ENCODE measurements around the gene HMX1.

HMX1 gene

DNA sequence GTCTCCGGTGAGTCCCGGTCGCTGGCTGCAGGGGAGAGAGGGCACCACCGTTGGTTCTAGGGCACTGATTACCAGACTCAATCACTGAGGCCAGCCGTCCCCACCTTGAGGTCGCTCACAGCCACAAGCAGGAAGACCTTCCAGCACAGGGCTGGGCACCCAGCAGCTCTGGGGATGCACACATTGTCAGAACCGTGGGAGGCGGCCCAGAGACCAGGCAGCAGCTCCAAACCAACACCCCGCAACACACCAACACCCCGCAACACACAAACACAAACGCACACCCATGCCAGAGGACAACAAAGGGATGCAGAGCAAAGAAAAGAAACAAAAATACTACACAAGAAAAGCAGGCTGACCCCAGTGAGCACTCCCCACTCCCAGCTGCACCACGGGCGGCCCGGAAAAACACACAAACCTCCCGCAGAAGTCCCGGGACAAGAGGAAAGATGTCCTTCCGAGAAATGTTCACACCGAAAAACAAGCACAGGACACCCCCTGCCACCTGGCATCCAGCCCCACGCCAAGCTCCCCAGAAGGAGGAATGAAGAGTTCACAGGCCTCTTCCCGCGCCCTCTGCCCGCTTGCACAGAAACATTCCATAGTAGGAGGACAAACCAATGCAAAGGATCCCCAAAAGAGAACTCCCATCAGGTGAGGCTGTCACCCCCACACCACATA lies 3.2 kb downstream of the HMX1 start:
- no peak for DNase-seq (ENCODE audit: low spot score)

DNA sequence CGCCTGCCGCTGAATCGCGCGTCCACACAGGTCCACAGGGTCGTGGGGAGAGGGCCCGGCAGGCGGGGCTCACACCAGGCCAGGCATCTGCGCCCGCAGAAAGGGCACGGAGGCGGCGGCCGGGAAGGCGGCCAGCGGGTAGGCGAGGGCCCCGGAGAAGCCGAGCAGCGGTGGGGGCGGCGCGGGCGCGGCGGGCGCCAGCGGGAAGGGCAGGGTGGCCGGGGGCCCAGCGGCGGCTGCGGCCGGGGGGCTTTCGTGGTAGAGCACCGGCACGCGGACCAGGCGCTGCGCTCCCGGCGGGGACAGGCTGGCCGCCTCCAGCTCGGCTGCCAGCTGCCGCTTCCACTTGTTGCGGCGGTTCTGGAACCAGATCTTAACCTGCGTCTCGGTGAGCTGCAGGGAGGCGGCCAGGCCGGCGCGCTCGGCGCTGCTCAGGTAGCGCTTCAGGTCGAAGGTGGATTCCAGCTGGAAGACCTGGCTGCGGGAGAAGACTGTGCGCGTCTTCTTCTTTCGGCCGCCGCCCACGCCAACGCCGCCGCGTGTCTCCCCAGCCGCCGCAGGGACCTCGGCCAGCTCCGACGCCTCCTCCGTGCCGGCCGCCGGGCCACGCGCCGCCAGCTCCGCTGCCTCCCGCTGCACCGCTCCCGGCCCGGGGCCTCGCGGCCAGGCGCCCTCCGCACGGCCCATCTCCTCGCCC lies 3.9 kb downstream of the HMX1 start:
- DNase-seq (ENCODE audit: low spot score), result no peak

DNA sequence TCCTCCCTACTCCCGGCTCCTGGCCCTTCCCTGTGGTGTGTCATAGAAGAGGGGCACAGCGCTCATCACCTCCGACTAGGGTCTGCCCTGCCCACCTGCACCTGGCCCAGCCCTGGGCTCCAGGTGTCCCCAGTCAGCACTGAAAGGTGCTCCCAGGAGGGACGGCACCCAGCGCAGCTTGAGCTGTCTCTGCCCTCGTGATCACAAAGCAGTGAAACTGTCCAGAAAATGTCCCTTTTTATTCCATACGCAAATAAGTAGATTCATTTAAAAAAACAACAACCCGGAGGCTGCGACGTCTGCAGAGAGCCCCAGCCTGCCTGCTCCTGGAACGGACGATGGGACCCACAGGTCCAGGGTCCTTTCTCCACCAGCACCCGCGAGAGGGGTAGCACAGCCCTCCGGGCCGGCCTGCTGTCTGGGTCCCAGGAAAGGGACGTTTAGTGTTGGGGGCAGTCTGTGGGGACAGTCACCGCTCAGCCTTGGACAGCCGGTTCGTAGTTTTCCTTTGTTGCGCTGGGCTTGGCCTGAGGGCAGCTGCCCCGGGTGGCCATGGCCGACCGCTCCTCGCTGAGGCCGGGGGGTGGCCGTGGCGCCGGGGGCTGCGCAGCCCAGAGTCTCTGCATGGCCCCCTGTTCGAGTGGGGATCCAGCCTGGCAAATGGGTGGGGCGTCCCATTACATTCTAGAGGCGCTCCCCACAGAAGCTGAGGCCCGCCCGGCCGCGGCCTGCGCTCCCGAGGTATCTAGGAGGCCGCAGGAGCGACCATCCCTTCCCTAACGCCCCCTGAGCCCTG lies 4.6 kb downstream of the HMX1 start:
- DNase-seq (ENCODE audit: low spot score), result no peak

DNA sequence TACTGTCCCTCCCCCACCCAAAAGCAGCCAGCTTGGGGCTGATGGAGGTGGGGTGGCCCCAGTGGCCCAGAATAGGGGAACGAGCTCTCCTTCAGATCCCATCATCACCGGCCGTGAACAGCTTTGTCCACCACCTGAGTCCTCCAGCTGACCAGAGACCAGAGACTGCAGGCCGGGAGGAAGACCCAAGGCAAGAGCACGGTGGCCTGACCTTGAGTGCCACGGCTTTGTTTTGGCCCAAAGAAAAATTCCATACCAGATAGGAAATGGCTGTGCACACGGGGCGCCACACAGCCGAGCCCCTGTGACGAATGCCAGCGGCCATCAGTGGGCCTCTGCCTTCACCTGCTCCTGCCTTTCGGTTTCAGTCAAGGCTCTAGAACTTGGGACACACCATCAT lies 5.2 kb downstream of the HMX1 start:
- no peak for DNase-seq (ENCODE audit: low spot score)

DNA sequence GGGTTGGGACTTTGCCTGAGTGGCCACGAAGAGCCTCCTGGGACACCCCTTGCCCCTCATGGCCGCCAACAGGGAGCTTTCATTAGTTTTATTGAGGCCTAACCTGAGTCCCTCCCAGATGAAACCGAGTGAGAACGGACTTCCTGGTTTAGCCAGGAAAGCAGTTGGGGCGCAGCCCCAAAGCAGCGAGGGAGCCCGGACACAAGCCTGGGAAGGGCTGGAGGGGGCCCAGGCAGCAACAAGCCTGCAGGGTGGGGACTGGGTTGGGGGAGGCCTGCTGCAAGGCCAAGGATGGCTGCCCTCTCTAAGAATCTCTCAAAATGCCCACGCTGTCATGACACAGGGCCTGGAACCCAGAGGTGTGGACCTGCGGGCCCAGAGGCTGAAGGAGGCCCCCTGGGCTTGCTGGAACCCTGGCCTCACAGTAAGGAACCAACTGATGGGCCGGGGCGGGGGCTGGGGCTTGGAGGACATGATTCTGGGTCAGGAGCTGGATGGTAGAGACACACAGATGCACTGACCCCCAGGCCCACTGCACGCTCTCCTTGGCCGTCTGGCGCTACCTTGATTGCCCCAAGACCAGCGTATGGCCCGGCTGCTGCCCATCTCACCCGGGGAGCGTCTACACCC lies 5.8 kb downstream of the HMX1 start:
- no peak for DNase-seq (ENCODE audit: low spot score)

DNA sequence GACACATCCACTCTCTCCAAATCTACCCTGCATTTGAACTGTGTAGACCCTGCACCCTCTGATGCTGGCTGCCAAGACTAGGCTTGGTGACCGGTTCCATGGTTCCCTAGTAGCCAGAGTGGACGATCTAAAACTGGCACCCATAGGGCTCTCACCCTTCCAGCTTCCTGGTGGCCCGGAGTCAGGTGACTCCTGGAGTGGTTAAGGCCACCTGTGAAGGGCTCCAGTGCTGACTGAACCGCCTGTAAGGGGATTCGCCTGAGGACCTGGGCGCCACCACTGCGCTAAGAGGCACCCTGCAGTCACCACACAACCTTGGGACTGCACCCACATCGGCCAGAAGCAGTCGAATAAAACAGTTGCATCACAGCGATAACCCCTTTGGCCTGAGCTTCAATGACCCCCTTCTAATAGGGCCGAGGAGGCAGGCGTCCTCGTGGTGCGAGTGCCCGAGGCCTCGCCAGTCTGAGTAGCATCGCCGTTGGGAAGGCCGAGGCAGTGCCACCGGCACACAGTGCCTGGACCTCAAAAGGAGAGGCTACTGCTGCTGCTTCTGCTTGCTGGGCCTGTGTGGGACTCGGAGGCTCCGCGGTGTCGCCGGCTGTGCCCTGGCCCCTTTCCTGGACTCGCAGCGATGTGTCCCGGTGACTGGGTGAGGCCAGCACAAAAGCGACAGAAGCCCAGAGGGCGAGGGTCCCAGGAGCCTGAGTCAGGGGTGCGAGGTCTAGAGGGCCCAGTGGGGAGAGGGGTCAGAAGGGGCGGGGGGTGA lies 6.5 kb downstream of the HMX1 start:
- no peak for DNase-seq (ENCODE audit: low spot score)

DNA sequence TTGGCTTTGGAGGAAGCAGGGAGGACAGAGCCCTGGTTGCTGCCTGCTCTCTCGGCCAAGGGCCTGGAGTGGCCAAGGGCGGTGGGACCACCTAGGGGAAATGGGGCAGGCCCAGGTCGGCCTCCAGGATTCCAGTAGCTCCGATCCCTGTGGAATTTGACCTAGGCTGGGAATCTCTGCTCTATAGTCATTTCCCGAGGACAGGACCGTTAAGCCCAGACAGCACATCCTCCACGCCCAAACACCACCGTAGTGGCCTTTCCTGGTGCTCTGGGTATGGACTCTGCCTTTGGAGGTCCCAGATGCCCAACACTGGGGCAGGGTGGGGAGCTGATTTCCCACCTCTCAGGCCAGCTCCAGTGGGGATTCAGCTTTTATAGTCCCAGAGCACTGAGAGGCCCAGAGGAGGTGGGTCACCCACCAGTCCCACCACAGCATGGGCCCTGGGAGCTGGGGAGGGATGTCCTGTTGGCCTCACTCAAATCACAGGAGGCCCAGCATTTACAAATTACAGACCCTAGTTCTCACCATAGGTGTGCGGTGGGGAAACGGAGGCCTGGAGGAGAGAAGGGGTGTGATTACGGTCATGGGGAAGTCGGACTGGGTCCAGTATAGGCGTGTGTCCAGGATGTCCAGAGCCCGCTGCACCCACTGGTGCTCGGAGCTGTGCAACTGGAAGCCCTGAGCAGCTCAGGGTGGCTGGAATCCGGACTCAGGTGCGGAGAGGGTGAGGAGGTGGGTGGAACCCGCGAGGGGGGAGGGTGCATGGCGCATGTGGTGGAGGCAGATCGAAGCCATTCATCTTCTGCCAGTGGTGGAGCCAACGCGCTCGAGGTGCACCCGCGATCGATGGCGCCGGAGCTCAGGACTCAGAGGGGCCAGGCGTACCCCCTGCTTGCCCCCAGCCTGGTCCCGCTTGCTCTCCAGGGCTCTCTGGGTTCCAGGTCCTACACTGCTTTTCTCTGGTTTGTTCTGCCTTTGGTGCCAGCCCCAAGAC lies 7.7 kb downstream of the HMX1 start:
- DNase-seq (ENCODE audit: low spot score), result no peak

DNA sequence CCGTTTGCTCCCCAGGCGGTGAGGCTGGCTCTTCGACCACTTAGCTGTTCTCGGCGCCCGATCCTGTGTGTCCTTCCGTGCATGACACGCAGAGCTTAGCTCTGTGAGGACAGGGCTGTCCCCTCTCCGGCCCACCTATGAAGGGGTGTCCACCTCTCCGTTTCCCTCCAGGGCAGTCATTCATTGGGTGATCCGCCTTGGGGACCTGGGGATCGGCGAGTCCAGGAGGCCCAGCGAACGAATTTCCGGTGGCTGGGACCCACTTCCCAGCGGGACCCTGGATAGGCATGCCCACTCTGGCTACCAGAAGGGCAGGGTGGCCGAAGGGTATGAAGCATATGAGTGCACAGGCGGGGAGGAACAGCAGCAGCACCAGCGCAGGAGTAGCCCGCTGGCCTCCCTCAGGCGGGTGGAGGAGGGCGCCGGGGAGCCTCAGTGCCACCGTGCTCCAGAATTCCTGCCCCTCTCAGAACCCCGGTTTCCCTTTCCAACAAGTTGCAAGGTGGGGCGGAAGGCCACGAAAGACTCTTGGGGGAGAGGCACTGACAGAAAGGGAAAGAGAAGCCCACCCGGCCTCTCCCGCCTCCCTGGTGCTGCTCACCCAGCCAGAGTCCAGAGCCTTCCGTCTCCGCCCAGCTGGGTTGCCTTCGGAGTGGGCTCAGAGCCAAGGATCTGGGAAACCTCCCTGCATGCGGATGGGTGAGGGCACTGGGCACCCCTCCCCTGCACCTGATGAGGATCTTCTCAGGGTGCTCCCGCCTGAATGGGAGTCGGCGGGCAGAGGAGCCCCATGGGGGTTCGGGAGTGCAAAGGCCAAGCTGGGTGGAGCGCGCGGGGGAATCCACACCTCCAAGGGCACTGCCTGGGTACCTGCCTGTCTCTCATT lies 8.6 kb downstream of the HMX1 start:
- DNase-seq (ENCODE audit: low spot score), result no peak

DNA sequence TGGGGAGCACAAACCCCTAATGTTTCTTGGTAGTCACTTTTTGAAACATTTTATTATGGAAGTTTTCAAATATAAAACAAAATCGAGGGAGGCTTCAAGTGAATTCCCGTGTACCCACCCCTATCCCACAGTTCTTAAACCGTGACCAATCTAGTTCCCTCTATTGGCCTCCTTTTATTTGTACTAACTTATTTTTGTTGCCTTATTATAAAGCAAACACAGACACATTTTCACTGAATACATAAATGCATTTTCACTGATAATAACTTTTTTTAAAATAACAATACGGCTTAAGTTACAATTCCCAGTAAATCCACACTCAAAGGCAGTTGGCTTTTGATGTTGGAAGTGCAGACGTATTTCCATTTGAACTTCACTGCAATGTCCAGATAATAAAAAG lies 9.3 kb downstream of the HMX1 start:
- DNase-seq (ENCODE audit: low spot score), result no peak

DNA sequence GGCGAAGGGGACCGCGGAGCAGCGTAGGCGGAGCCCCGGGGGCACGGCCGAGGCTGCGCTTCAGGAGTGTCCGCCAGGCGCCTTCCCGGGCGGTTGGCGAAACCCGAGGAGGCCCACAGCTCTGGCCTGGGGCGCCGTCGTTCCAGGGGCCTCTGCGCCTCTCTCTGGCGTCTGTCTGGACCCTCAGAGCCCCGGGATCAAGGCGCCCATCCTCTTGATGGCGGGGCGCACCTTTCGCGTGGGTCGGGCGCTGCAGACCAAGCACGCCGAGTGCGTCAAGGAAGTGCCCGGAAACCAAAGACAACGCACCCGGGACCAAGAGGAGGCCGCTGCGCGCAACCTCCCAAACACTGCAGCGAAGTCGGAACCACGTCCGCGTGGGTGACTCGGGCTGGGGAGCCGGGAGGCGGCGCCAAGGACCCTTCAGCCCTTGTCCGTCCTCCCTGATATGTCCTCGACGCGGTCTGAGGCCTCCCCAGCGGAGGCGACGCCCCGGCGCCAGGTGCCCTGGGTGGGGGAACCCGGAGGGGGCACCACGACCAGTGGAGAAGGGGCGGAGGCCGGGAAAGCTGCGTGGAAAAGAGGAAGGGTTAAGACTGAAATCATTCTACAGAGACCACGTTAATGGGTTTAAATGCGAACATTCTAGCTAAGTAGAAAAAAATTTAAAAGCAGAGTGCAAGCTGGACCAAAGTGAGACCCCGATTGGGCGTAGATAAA lies 9.9 kb downstream of the HMX1 start:
- DNase-seq (ENCODE audit: low spot score), result no peak

DNA sequence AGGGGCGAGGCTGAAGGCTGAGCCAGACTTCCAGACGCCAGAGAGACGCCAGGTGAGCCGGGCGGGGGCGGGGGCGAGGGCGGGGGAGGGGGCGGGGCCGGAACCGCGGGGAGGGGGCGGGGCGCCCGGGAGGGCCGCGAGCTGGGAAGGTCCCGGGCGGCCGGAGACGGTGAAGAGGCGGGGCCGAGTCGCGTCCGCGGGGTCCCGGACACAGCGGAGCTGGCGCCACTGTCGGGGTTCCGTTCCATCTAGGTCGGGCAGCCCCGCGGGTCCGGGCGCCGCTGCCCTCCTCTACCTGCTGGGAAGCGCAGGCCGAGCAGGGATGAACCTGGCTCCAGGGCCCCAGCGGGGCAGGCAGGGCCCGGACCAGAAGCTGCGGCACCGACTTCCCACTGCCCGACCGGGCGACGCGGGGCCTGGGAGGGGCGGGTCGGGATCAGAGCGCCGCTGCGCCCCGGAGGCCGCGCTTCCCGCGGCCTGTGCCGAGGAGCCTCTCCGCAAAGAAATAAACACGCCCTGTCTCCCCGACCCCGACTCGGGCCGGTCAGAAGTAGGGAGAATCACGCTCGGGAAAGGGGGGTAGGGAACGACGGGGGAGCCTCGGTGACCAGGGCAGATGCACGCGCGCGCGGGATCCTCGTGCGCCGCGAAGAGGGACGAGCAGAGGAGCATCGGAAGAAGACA lies 10.6 kb downstream of the HMX1 start:
- no peak for DNase-seq (ENCODE audit: low spot score)

DNA sequence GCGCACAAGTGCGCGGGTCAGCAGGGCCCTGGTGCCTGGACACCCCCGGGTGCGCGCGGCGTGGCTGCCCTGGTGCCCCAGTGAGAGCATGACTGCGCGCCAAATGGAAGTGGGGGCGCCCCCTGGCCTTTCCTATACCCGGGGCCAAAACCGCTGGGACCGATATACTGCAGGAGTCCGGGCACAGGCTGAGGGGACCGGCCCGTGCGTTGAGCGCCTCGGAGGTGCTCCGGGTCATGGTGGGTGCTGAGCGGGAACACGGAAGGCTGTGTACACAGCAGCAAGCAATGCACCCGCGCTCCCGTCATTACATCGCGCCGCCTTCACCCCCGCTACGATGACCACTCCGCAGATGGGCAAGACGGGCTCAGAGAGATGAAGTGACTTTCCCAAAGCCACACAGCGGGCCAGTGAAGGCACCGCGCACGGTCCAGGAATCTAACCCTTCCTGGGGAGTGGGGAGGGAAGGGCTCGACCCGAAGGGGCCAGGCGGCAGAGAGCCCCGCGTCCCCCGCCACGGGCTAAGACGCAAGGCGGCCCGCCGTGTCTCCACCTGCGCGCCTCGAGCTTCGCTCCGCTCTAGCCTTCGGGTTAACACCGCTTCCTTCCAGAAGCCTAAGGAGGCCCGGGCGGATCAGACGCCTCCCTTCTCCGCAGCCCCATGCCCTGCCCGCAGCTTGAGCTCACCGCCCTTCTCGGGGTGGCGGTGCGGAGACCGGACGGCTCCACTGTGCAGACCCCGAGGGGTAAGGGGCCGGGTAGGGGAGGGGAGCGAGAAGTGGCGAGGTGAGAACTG lies 11.3 kb downstream of the HMX1 start:
- no peak for DNase-seq (ENCODE audit: low spot score)

DNA sequence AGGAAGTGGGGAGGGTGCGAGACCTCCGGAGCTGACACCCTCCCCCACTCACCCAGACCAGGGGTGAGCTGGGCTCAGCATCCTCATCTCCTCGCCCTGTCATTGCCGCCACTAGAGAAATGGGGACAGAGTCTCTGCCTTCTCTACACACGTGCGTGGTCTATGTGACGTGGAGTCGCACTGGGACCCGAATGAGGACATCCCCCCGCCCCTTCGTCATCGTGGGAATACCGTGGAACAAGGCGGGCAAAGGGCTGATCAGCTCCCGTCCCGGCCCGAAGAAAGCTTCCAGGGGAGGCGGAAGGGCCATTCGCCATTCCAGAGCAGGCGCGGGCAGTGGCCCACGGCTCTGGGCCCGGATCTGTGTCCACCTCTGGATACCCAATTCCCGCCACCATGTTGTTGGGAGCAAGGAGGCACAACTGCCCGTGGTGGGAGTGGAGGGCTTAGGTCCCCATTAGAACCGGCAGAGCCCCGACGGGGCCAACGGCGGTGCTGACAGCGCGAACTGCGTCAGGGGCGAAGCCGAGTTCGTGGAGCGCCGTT lies 12.0 kb downstream of the HMX1 start:
- no peak for DNase-seq (ENCODE audit: low spot score)

DNA sequence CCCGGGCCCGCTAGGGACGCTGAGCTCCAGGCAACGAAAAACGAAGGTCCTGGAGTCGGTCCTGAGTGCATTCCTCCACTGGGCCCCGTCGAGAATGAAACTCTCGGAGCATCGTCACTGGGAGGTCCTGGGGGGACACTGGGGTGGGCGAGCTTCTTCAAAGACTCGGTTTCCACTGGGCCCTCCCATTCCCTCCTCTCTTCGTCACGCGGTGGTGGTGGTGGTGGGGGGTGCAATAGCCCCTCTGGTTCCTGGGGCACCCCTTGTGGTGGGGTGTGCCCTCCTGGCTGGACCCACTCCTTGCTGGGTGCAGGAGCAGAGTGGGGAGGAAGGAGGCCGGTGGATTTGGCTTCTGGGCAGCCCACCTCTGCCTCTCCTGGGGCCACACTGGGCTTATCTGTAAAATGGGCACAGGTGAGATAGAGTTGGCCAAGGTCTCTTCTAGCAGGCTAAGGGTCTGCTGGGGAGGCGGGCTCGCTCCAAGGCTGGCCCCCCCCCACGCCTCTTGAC lies 12.9 kb downstream of the HMX1 start:
- DNase-seq (ENCODE audit: low spot score), result no peak

DNA sequence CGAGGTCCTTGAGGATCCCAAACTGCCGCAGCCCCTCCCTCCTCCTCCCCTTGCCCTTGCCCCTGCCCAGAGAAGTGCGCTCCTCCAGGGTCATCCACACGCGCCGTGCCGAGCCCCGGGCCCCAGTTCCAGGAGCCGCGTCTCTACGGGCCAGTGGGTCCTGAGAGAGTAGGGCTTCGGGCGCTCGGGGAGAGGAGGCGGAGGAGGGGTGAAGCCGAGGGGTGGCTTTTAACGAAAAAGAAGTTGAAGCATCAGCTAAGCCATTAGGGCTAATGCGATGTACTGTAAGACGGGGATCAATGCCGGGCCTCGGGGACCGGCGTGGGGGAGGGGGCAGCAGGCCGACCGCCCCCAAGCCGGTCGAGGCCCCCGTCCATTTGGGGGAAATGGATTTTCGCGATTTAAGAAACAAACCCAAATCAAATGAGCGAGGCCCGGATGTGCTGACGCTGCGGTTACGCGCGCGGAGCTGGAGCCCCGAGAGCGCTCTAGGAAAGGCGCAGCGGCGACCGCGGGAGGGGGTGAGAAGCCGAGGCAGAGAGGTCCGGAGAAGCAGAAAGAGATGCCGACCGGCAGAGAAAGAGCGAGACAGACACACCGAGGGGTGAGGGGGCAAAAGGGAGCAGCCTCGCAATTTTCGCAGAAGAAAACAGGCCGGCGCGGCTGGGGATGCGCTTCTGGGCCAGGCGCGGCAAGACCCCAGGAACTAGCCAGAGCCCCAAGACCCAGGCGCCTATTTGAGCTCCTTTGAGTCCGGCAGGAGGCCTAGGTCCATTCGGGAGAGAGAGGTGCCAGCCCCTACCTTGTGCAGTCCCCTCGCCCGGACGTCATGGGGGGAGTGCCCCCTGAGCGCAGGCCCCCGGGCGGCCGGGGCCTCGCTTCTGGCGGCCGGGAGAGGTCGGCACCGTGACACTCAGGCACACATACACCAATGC lies 13.6 kb downstream of the HMX1 start:
- no peak for DNase-seq (ENCODE audit: low spot score)

All from left forelimb (tissue), 1 donor.